Fibroblast of lung (primary cell): ENCODE measurements around the gene RUNX2.

Source experiments
- CTCF ChIP-seq, 2 donors: IDR thresholded peaks in 1 of 2; conservative IDR thresholded peaks in 1 of 2; 1 replicate in 1 of 2; 2 replicates in 1 of 2; pipeline ENCODE4 v1.5.1; 2011 to 2012; ENCODE audit warnings: low read length in 2 of 2, control low read depth in 1 of 2, inconsistent platforms in 1 of 2, low read depth in 1 of 2, mild to moderate bottlenecking in 1 of 2
- EZH2 ChIP-seq: IDR thresholded peaks from 2 replicates; pipeline ENCODE4 v1.5.1; 2012; ENCODE audit warnings: low read length, control low read depth, mild to moderate bottlenecking; ENCODE audit errors: missing control alignments

DNA sequence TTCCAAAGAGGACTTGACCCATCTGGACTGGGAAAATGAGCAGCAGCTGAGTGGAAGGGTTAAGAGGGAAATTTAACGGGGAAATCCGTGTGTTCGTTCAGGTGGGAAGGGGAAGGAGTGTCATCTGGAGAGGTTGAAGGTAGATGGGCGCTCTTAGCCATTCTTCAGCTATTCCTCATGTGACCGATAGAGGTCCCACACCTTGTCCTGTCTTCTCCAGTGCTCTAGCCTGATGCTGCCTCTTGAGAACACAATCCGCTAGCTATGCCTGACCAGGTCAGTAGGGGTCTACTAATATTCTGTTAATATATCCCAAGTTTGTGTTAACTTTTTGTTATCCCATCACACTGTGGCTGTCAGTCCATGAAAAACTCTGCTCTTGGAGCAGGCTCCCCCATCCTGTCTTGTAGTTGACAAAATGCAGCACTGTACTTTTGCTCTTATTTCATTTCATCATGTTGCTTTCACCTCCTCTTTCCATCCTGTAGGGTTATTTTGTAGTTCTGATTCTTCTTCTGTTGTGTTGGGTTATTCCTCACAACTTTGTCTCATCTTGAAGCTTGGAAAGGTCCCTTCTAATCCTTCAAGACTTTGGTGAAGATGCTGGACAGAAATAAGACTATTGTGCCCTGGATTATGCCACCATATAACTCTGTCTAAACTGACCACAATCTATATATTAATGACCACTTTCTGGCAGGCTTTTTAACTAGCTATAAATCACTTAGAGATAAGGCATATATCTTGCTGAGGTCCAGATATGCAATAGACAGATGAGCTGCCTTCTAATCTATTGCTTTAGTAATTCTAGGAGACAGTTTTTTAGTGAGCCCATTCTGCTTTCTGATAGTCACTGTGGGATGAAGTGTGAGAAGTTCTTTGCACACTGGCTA, 173.0 kb downstream of the RUNX2 start:
- TF ChIP-seq CTCF (conservative IDR thresholded peaks at IDR 0.05 in 1 of 2, IDR thresholded peaks at IDR 0.05 in 1 of 2; ENCODE audit: low read depth in 1 of 2, low read length in 2 of 2), result peak in 1 of 2 donors; percentile 22
- no peak for TF ChIP-seq EZH2
